HCT116 (cell line): ENCODE data around the gene SLC24A1. TPM values are rescaled to one million over a fixed set of nuclear protein-coding genes. Genes with fewer than 3 reads are reported as not detected.

Source experiments
- ATAC-seq: fragments of 200-7000 bp; cut with Tn5 transposase; 2 replicates; pipeline ENCODE4 v1.9.1; 2020; ENCODE audit warnings: mild to moderate bottlenecking, moderate library complexity
- BruUV-seq: library from RNA; stranded (reverse); fragments of 400-500 nt; replicated peaks from 2 replicates; lab custom pipeline; 2021; lab: Mats Ljungman, UMichigan
- CTCF ChIA-PET: fragments of 300-600 bp; sonication (Branson Sonifier 250); formaldehyde crosslinking; loops from one replicate; lab custom pipeline; 2021; ENCODE audit warnings: antibody characterized with exemption; lab: Charles Lee
- POLR2A ChIA-PET: fragments of 300-600, 350-600 bp; sonication (Branson Sonifier 250); formaldehyde crosslinking; loops from one replicate; lab custom pipeline; 2021; ENCODE audit warnings: antibody characterized with exemption; lab: Charles Lee
- RAD21 ChIA-PET, 2 experiments: fragments of 300-600 bp; sonication (Branson Sonifier 250); formaldehyde crosslinking; loops; one replicate each; lab custom pipeline; 2023; ENCODE audit warnings: low total read pairs in 2 of 2; ENCODE audit not compliant: uncharacterized antibody in 2 of 2, unreplicated experiment in 2 of 2, low non-redundant PET in 1 of 2; lab: Charles Lee
- DNase-seq: peaks from one replicate; pipeline ENCODE4 v3.0.0-alpha.2; 2010; ENCODE audit warnings: low read depth, low spot score
- H2AFZ ChIP-seq: fragments of 200-600 bp; shearing (Covaris generic), sonication (generic); 2 replicates; pipeline ENCODE4 v1.6.1; 2017; ENCODE audit warnings: low read depth, mixed run types, mixed read lengths, antibody characterized with exemption, low read length; ENCODE audit not compliant: poor library complexity, severe bottlenecking
- H3K27ac ChIP-seq: 2 replicates; pipeline ENCODE4 v1.5.1; 2012; ENCODE audit warnings: low read depth, low read length
- H3K27me3 ChIP-seq: fragments of 200-600 bp; sonication (generic); 2 replicates; pipeline ENCODE4 v1.6.1; 2016; ENCODE audit warnings: mixed run types, low read length, mixed read lengths; ENCODE audit not compliant: insufficient read depth
- H3K36me3 ChIP-seq, 2 experiments: fragments of 200-500 bp in 1 of 2; fragments of 200-600 bp in 1 of 2; sonication (Bioruptor generic) in 1 of 2; sonication (generic) in 1 of 2; 2 replicates each; pipeline versions ENCODE4 v1.5.1 to v1.6.1; 2014 to 2016; ENCODE audit warnings: low read length in 2 of 2, inconsistent platforms in 1 of 2, mixed read lengths in 1 of 2, mixed run types in 1 of 2; ENCODE audit not compliant: insufficient read depth in 2 of 2, control insufficient read depth in 1 of 2
- H3K4me1 ChIP-seq, 2 experiments: fragments of 200-600 bp in 1 of 2; sonication (generic) in 1 of 2; 2 replicates each; pipeline versions ENCODE4 v1.5.1 to v1.6.1; 2012 to 2017; ENCODE audit warnings: low read length in 2 of 2, inconsistent platforms in 1 of 2, mild to moderate bottlenecking in 1 of 2, mixed read lengths in 1 of 2, mixed run types in 1 of 2, moderate library complexity in 1 of 2; ENCODE audit not compliant: insufficient read depth in 2 of 2, control insufficient read depth in 1 of 2
- H3K4me2 ChIP-seq: fragments of 200-600 bp; sonication (generic); 2 replicates; pipeline ENCODE4 v1.6.1; 2017; ENCODE audit warnings: mixed run types, low read length, mixed read lengths
- H3K4me3 ChIP-seq, 2 experiments: fragments of 200-600 bp in 1 of 2; sonication (generic) in 1 of 2; replicated peaks in 1 of 2; 2 replicates each; pipeline ENCODE4 v1.5.1; 2011 to 2016; ENCODE audit warnings: low read length in 2 of 2, control low read depth in 1 of 2, low read depth in 1 of 2, mild to moderate bottlenecking in 1 of 2, mixed read lengths in 1 of 2, mixed run types in 1 of 2
- H3K79me2 ChIP-seq: fragments of 200-600 bp; sonication (generic); 2 replicates; pipeline ENCODE4 v1.6.1; 2017; ENCODE audit warnings: mild to moderate bottlenecking, mixed run types, low read length, moderate library complexity, mixed read lengths; ENCODE audit not compliant: insufficient read depth
- H3K9ac ChIP-seq: fragments of 200-600 bp; sonication (generic); 2 replicates; pipeline ENCODE4 v1.6.1; 2016; ENCODE audit warnings: low read length, mixed read lengths
- H3K9me2 ChIP-seq: fragments of 200-600 bp; sonication (generic), shearing (Covaris generic); 2 replicates; pipeline ENCODE4 v1.6.1; 2017; ENCODE audit warnings: mixed run types, mild to moderate bottlenecking, moderate library complexity; ENCODE audit not compliant: insufficient read depth
- H3K9me3 ChIP-seq, 2 experiments: fragments of 200-500 bp in 1 of 2; fragments of 200-600 bp in 1 of 2; sonication (Bioruptor generic) in 1 of 2; sonication (generic) in 1 of 2; 2 replicates each; pipeline ENCODE4 v1.6.1; 2014 to 2017; ENCODE audit warnings: low read length in 2 of 2, mixed read lengths in 2 of 2, inconsistent platforms in 1 of 2, low read depth in 1 of 2, mild to moderate bottlenecking in 1 of 2, mixed run types in 1 of 2, moderate library complexity in 1 of 2; ENCODE audit not compliant: control insufficient read depth in 1 of 2, insufficient read depth in 1 of 2
- H4K20me1 ChIP-seq: fragments of 200-600 bp; sonication (generic), shearing (Covaris generic); 2 replicates; pipeline ENCODE4 v1.6.1; 2017; ENCODE audit warnings: mixed run types, mild to moderate bottlenecking, moderate library complexity; ENCODE audit not compliant: insufficient read depth
- CBX3 ChIP-seq: IDR thresholded peaks from 2 replicates; pipeline ENCODE4 v1.6.1; 2012; ENCODE audit warnings: low read depth
- EGR1 ChIP-seq: IDR thresholded peaks from 2 replicates; pipeline ENCODE4 v1.6.1; 2012; ENCODE audit warnings: low read depth
- EZH2 ChIP-seq: fragments of 200-600 bp; sonication (generic); IDR thresholded peaks from 2 replicates; pipeline ENCODE4 v1.6.1; 2017; ENCODE audit warnings: antibody characterized with exemption, mixed run types
- POLR2A ChIP-seq: IDR thresholded peaks from 2 replicates; pipeline ENCODE4 v1.7.0; 2011; ENCODE audit warnings: borderline replicate concordance; ENCODE audit not compliant: insufficient read depth, insufficient read length; ENCODE audit errors: extremely low read depth
- POLR2AphosphoS5 ChIP-seq: IDR thresholded peaks from 2 replicates; pipeline ENCODE4 v1.6.1; 2011; ENCODE audit warnings: mild to moderate bottlenecking, low read depth, low read length, moderate library complexity
- RAD21 ChIP-seq: IDR thresholded peaks from 2 replicates; pipeline ENCODE4 v1.6.1; 2012; ENCODE audit warnings: low read depth, mild to moderate bottlenecking
- REST ChIP-seq: IDR thresholded peaks from 2 replicates; pipeline ENCODE4 v1.6.1; 2012; ENCODE audit warnings: low read depth
- SIN3A ChIP-seq: IDR thresholded peaks from 2 replicates; pipeline ENCODE4 v1.6.1; 2012; ENCODE audit warnings: low read depth
- SRF ChIP-seq: IDR thresholded peaks from 2 replicates; pipeline ENCODE4 v1.6.1; 2012; ENCODE audit warnings: low read depth
- TCF7L2 ChIP-seq: IDR thresholded peaks from 2 replicates; pipeline ENCODE4 v1.7.0; 2011; ENCODE audit warnings: borderline replicate concordance, inconsistent platforms; ENCODE audit not compliant: insufficient read depth, insufficient read length; ENCODE audit errors: extremely low read depth
- YY1 ChIP-seq: IDR thresholded peaks from 2 replicates; pipeline ENCODE4 v1.6.1; 2011; ENCODE audit warnings: low read length, low read depth, moderate library complexity, mild to moderate bottlenecking; ENCODE audit not compliant: insufficient replicate concordance; ENCODE audit errors: extremely low read depth
- ZNF274 ChIP-seq: fragments of 200-500 bp; sonication (Bioruptor generic); IDR thresholded peaks from 2 replicates; pipeline ENCODE4 v1.6.1; 2014; ENCODE audit warnings: mild to moderate bottlenecking, low read depth, low read length, inconsistent platforms
- intact Hi-C: fragments of 100-400 bp; cut with micrococcal nuclease; formaldehyde crosslinking; loops from 2 replicates; pipeline ENCODE4 v1.10.0; 2022
- total RNA-seq: library from RNA; stranded (reverse); gene quantifications from one replicate; pipeline ENCODE4 v1.2.1, GENCODE V29; 2021; ENCODE audit not compliant: unreplicated experiment
- TF ChIP-seq, protein P1 (sequence below): IDR thresholded peaks from 2 replicates; pipeline ENCODE4 v1.6.1; 2011; ENCODE audit warnings: mild to moderate bottlenecking, low read length, moderate library complexity; ENCODE audit not compliant: insufficient replicate concordance; ENCODE audit errors: extremely low read depth
- TF ChIP-seq, protein P2 (sequence below): IDR thresholded peaks from 2 replicates; pipeline ENCODE4 v1.6.1; 2012
- TF ChIP-seq, protein P3 (sequence below): IDR thresholded peaks from 2 replicates; pipeline ENCODE4 v1.6.1; 2012

The SLC24A1 gene
- total RNA-seq, 1 experiment from 2014 or later, result 15.9 TPM

DNA sequence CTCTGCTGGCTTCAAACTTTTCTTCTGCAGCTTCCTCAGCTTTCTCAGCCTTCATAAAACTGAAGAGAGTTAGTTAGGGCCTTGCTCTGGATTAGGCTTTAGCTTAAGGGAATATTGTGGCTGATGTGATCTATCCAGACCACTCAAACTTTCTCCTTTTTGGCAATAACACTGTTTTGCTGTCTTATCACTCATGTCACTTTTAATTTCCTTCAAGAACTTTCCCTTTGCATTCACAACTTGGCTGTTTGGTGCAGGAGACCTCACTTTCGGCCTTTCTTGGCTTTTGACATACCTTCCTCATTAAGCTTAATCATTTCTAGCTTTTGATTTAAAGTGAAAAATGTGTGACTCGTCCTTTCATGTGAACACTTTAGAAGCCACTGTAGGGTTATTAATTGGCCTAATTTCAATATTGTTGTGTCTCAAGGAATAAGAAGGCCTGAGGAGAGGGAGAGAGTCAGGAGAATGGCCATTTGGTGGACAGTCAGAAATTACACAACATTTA is 60.7 kb downstream of the SLC24A1 start:
- no peak for TF ChIP-seq EZH2
- TF ChIP-seq ZNF274, result no peak
- no peak for TF ChIP-seq SIN3A
- TF ChIP-seq, protein P1, sequence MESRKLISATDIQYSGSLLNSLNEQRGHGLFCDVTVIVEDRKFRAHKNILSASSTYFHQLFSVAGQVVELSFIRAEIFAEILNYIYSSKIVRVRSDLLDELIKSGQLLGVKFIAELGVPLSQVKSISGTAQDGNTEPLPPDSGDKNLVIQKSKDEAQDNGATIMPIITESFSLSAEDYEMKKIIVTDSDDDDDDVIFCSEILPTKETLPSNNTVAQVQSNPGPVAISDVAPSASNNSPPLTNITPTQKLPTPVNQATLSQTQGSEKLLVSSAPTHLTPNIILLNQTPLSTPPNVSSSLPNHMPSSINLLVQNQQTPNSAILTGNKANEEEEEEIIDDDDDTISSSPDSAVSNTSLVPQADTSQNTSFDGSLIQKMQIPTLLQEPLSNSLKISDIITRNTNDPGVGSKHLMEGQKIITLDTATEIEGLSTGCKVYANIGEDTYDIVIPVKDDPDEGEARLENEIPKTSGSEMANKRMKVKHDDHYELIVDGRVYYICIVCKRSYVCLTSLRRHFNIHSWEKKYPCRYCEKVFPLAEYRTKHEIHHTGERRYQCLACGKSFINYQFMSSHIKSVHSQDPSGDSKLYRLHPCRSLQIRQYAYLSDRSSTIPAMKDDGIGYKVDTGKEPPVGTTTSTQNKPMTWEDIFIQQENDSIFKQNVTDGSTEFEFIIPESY, result no peak
- no peak for TF ChIP-seq REST
- no peak for TF ChIP-seq TCF7L2
- TF ChIP-seq, protein P2, sequence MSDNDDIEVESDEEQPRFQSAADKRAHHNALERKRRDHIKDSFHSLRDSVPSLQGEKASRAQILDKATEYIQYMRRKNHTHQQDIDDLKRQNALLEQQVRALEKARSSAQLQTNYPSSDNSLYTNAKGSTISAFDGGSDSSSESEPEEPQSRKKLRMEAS, result no peak
- no peak for TF ChIP-seq EGR1
- TF ChIP-seq POLR2AphosphoS5, result no peak
- TF ChIP-seq CBX3, result no peak
- TF ChIP-seq SRF, result no peak
- TF ChIP-seq POLR2A, result no peak
- TF ChIP-seq, protein P3, sequence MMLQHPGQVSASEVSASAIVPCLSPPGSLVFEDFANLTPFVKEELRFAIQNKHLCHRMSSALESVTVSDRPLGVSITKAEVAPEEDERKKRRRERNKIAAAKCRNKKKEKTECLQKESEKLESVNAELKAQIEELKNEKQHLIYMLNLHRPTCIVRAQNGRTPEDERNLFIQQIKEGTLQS, result no peak
- no peak for TF ChIP-seq YY1
- no peak for TF ChIP-seq RAD21
- TF ChIP-seq, all 23 proteins: peak for 0
- H2AFZ ChIP-seq, result no peak overlapping the region
- H3K4me3 ChIP-seq, result no peak overlapping the region
- no peak overlapping the region for H3K27ac ChIP-seq
- ChIA-PET POLR2A (no interaction called here), CTCF (no interaction called here), RAD21 (no interaction called here)
- ATAC-seq (no peak), DNase-seq (no peak)
- H3K9ac ChIP-seq, result no peak overlapping the region
- no peaks in the 10 kb centered on the region for H3K9me2 ChIP-seq
- no peaks in the 10 kb centered on the region for H4K20me1 ChIP-seq
- no peaks in the 10 kb centered on the region for H3K4me1 ChIP-seq
- H3K27me3 ChIP-seq, result no peaks in the 10 kb centered on the region
- no peaks in the 10 kb centered on the region for H3K79me2 ChIP-seq
- no peaks in the 10 kb centered on the region for H3K9me3 ChIP-seq
- no peak overlapping the region for H3K4me2 ChIP-seq
- intact Hi-C loops, result no loop called here
- no TSS peak for BruUV-seq
- H3K36me3 ChIP-seq, result no peaks in the 10 kb centered on the region
